Endothelial cell (in vitro differentiated cells): ENCODE results near the gene CAD. TPM values are rescaled to one million over a fixed set of nuclear protein-coding genes. Genes with fewer than 3 reads are reported as not detected.

Experiments used
- DNase-seq: peaks from one replicate; pipeline ENCODE4 v3.0.0; 2021; ENCODE audit warnings: low spot score
- H3K27ac Mint-ChIP-seq: one replicate; pipeline ENCODE4 v1.8.0; 2021; ENCODE audit warnings: mixed read lengths, inconsistent platforms; ENCODE audit not compliant: unreplicated experiment
- H3K27me3 Mint-ChIP-seq: one replicate; pipeline ENCODE4 v1.8.0; 2021; ENCODE audit warnings: mild to moderate bottlenecking, moderate library complexity, mixed read lengths, inconsistent platforms; ENCODE audit not compliant: unreplicated experiment
- H3K36me3 Mint-ChIP-seq: one replicate; pipeline ENCODE4 v1.8.0; 2021; ENCODE audit warnings: mild to moderate bottlenecking, low read depth, mixed read lengths, inconsistent platforms; ENCODE audit not compliant: unreplicated experiment
- H3K4me1 Mint-ChIP-seq: one replicate; pipeline ENCODE4 v1.8.0; 2021; ENCODE audit warnings: mild to moderate bottlenecking, mixed read lengths, inconsistent platforms; ENCODE audit not compliant: unreplicated experiment
- H3K4me3 Mint-ChIP-seq: one replicate; pipeline ENCODE4 v1.8.0; 2021; ENCODE audit warnings: mild to moderate bottlenecking, mixed read lengths, inconsistent platforms; ENCODE audit not compliant: unreplicated experiment
- H3K9me3 Mint-ChIP-seq: one replicate; pipeline ENCODE4 v1.8.0; 2021; ENCODE audit warnings: mixed read lengths, inconsistent platforms; ENCODE audit not compliant: unreplicated experiment
- CTCF ChIP-seq: fragments of 200-600 bp; sonication (generic); IDR thresholded peaks from one replicate; pipeline ENCODE4 v1.5.0; 2021; ENCODE audit warnings: antibody characterized with exemption; ENCODE audit not compliant: unreplicated experiment
- total RNA-seq: library from RNA; stranded (reverse); fragmentation: NEBNext Ultra II Directional; extraction: Animal tissue kit (Norgen Biotek cat#: 25700); gene quantifications from one replicate; pipeline ENCODE4 v1.2.1, GENCODE V29; 2021; ENCODE audit not compliant: unreplicated experiment

CAD gene
- total RNA-seq, 1 donor from 2014 or later, result 49.4 TPM

GRCh38 chr2:27211943-27212625 is 5.1 kb upstream of the CAD start, which contains the start of the genes ATRAID and SLC5A6:
TSS of gene ATRAID (plus strand) at chr2:27212041. CDS start at chr2:27212369, 328 bp downstream.
TSS of gene SLC5A6 (minus strand) at chr2:27212268. CDS start at chr2:27207650, 4,618 bp downstream.
- DNase-seq, result peak; percentile 90

GRCh38 chr2:27212626-27213471 is 4.3 kb upstream of the CAD start:
- TF ChIP-seq CTCF, result no peak
- H3K27ac Mint-ChIP-seq, result peak overlapping the region; percentile 100
- H3K4me3 Mint-ChIP-seq, result peak overlapping the region; percentile 99
- DNase-seq, result peak; percentile 8
- peaks cover 30% of the 10 kb centered on the region for H3K36me3 Mint-ChIP-seq
- peaks cover 30% of the 10 kb centered on the region for H3K4me1 Mint-ChIP-seq
- H3K27me3 Mint-ChIP-seq, result peaks cover 29% of the 10 kb centered on the region
- H3K9me3 Mint-ChIP-seq, result no peaks in the 10 kb centered on the region

More at GRCh38 chr2:27211943-27212625, 5.1 kb upstream of the CAD start, which contains the start of the genes ATRAID and SLC5A6:
- no peak for TF ChIP-seq CTCF
- peaks cover 23% of the 10 kb centered on the region for H3K27me3 Mint-ChIP-seq
- H3K36me3 Mint-ChIP-seq, result peaks cover 36% of the 10 kb centered on the region
- peak within 1 kb of the TSS; percentile 99 for H3K4me3 Mint-ChIP-seq
- peak within 1 kb of the TSS; percentile 100 for H3K27ac Mint-ChIP-seq
- H3K9me3 Mint-ChIP-seq, result no peaks in the 10 kb centered on the region
- H3K4me1 Mint-ChIP-seq, result peaks cover 29% of the 10 kb centered on the region

GRCh38 chr2:27214941-27215340 is 2.2 kb upstream of the CAD start:
- H3K4me3 Mint-ChIP-seq, result no peak overlapping the region
- no peak overlapping the region for H3K27ac Mint-ChIP-seq
- H3K4me1 Mint-ChIP-seq, result peaks cover 30% of the 10 kb centered on the region
- peaks cover 29% of the 10 kb centered on the region for H3K27me3 Mint-ChIP-seq
- H3K9me3 Mint-ChIP-seq, result no peaks in the 10 kb centered on the region
- H3K36me3 Mint-ChIP-seq, result peaks cover 25% of the 10 kb centered on the region
- DNase-seq, result no peak
- no peak for TF ChIP-seq CTCF

GRCh38 chr2:27216416-27217137 is 592 bp upstream of the CAD start:
- Mint-ChIP-seq H3K9me3 (no peaks in the 10 kb centered on the region), H3K27ac (peak overlapping the region; percentile 95), H3K4me3 (peak overlapping the region; percentile 86), H3K27me3 (peaks cover 28% of the 10 kb centered on the region), H3K4me1 (peaks cover 28% of the 10 kb centered on the region), H3K36me3 (peaks cover 36% of the 10 kb centered on the region)
- no peak for DNase-seq
- no peak for TF ChIP-seq CTCF
